PC-3 (cell line): ENCODE results near the gene APOH. TPM values are rescaled to one million over a fixed set of nuclear protein-coding genes. Genes with fewer than 3 reads are reported as not detected.

Source experiments
- ATAC-seq: fragments of 200-7000 bp; cut with Tn5 transposase; 2 replicates; pipeline ENCODE4 v1.9.1; 2020; ENCODE audit warnings: mild to moderate bottlenecking, moderate library complexity
- BruUV-seq: library from RNA; stranded (reverse); fragments of 400-500 nt; replicated peaks from 2 replicates; lab custom pipeline; 2021; lab: Mats Ljungman, UMichigan
- CTCF ChIA-PET: fragments of 300-600 bp; sonication (Branson Sonifier 250); formaldehyde crosslinking; loops from one replicate; lab custom pipeline; 2022; ENCODE audit warnings: antibody characterized with exemption; lab: Charles Lee
- POLR2A ChIA-PET: fragments of 300-600 bp; sonication (Branson Sonifier 250); formaldehyde crosslinking; loops from one replicate; lab custom pipeline; 2022; ENCODE audit warnings: antibody characterized with exemption; ENCODE audit not compliant: unreplicated experiment; lab: Charles Lee
- DNase-seq: peaks from one replicate; pipeline ENCODE4 v3.0.0-alpha.2; 2015
- H2AFZ ChIP-seq: fragments of 300-600 bp; sonication (generic); 2 replicates; pipeline ENCODE4 v1.6.0; 2016; ENCODE audit warnings: antibody characterized with exemption, low read length
- H3F3A ChIP-seq: fragments of 300-600 bp; sonication (generic); one replicate; pipeline ENCODE4 v1.6.0; 2017; ENCODE audit warnings: antibody characterized with exemption, low read length, control low read depth, mild to moderate bottlenecking; ENCODE audit not compliant: unreplicated experiment
- H3K27ac ChIP-seq: fragments of 300-600 bp; sonication (generic); 2 replicates; pipeline ENCODE4 v1.5.1; 2016; ENCODE audit warnings: mild to moderate bottlenecking, low read length
- H3K27me3 ChIP-seq: fragments of 300-600 bp; sonication (generic); 2 replicates; pipeline ENCODE4 v1.6.1; 2016; ENCODE audit warnings: low read length, mixed read lengths
- H3K36me3 ChIP-seq: fragments of 300-600 bp; sonication (generic); 2 replicates; pipeline ENCODE4 v1.6.1; 2016; ENCODE audit warnings: low read depth, mixed run types, low read length, mixed read lengths
- H3K4me1 ChIP-seq: fragments of 300-600 bp; sonication (generic); 2 replicates; pipeline ENCODE4 v1.5.1; 2016; ENCODE audit warnings: low read length; ENCODE audit not compliant: insufficient read depth
- H3K4me2 ChIP-seq: fragments of 300-600 bp; sonication (generic); 2 replicates; pipeline ENCODE4 v1.6.0; 2016; ENCODE audit warnings: low read length
- H3K4me3 ChIP-seq: fragments of 300-600 bp; sonication (generic); 2 replicates; pipeline ENCODE4 v1.5.1; 2016; ENCODE audit warnings: mild to moderate bottlenecking, low read length, mixed read lengths
- H3K79me2 ChIP-seq: fragments of 300-600 bp; sonication (generic); 2 replicates; pipeline ENCODE4 v1.6.1; 2017; ENCODE audit warnings: low read length, mixed read lengths
- H3K9ac ChIP-seq: fragments of 300-600 bp; sonication (generic); 2 replicates; pipeline ENCODE4 v1.6.0; 2016; ENCODE audit warnings: mild to moderate bottlenecking, low read length
- H3K9me2 ChIP-seq: fragments of 300-600 bp; sonication (generic); replicated peaks from 2 replicates; pipeline ENCODE4 v1.6.1; 2016; ENCODE audit warnings: mixed run types, low read length, mixed read lengths
- H3K9me3 ChIP-seq: fragments of 300-600 bp; sonication (generic); 2 replicates; pipeline ENCODE4 v1.6.1; 2016; ENCODE audit warnings: low read length, mixed read lengths
- H4K20me1 ChIP-seq: fragments of 300-600 bp; sonication (generic); 2 replicates; pipeline ENCODE4 v1.6.1; 2016; ENCODE audit warnings: low read length, mixed read lengths
- EZH2 ChIP-seq: fragments of 300-600 bp; sonication (generic); IDR thresholded peaks from one replicate; pipeline ENCODE4 v1.6.1; 2017; ENCODE audit warnings: antibody characterized with exemption, mild to moderate bottlenecking, low read length; ENCODE audit not compliant: unreplicated experiment
- EZH2phosphoT487 ChIP-seq: fragments of 300-600 bp; sonication (generic); IDR thresholded peaks from 2 replicates; pipeline ENCODE4 v1.6.1; 2018; ENCODE audit warnings: mild to moderate bottlenecking, antibody characterized with exemption, low read length, borderline replicate concordance
- intact Hi-C: fragments of 100-400 bp; cut with micrococcal nuclease; formaldehyde crosslinking; loops from 2 replicates; pipeline ENCODE4 v1.9.0; 2023
- total RNA-seq: library from RNA; depleted of rRNA; stranded (reverse); fragments of >200 nt; gene quantifications from 2 replicates; pipeline ENCODE4 v1.2.3, GENCODE V29; 2014
- TF ChIP-seq, protein P1 (sequence below): fragments of 300-600 bp; sonication (generic); conservative IDR thresholded peaks from 2 replicates; pipeline ENCODE4 v1.5.1; 2017; ENCODE audit warnings: antibody characterized with exemption, low read depth, mild to moderate bottlenecking, low read length

The APOH gene
- total RNA-seq, 1 experiment from 2014 or later, result not detected

DNA sequence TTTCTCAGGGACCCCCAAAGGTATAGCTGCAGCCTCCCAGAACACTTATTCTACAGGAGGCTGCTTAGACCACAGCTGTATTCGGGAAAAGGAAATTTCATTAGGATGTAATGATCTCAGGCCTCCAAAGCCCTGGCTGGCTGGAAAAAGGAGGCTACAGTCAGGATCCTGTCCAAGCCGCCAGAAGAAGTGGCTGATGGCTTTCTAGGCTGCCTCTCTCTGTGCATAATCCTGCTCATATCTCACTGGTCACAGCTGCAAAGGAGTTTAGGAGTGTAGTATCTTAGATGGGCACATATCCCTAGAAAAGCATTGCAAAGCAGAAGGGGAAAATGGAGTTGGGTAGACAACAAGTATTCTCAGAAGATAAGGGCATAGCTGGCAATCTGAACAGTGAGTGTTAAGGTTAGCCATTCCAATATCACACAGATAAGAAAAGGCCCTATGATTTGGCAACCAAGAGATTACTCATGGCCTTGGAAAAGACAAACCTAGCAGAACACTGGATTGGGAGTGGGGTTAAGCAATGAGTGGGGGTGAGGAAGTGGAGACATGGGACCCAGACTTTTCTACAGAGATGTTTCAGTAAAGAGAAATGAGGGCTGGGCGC, 47.2 kb upstream of the APOH start:
- Histone ChIP-seq H3K9me3 (no peaks in the 10 kb centered on the region), H3F3A (peaks cover 20% of the 10 kb centered on the region), H2AFZ (0 out of 2 replicates have a peak overlapping the region, but pooled peaks have one; percentile 39), H3K9ac (peak overlapping the region; percentile 88), H3K4me3 (peak overlapping the region; percentile 37; the same call in 1 of the 2 replicates), H3K4me1 (peaks cover 50% of the 10 kb centered on the region), H3K27ac (peak overlapping the region; percentile 98), H3K79me2 (no peaks in the 10 kb centered on the region), H4K20me1 (no peaks in the 10 kb centered on the region), H3K9me2 (no peaks in the 10 kb centered on the region), H3K36me3 (no peaks in the 10 kb centered on the region), H3K4me2 (peak overlapping the region; percentile 85), H3K27me3 (no peaks in the 10 kb centered on the region)
- no TSS peak for BruUV-seq
- TF ChIP-seq EZH2phosphoT487, result no peak
- TF ChIP-seq EZH2, result no peak
- TF ChIP-seq, protein P1, sequence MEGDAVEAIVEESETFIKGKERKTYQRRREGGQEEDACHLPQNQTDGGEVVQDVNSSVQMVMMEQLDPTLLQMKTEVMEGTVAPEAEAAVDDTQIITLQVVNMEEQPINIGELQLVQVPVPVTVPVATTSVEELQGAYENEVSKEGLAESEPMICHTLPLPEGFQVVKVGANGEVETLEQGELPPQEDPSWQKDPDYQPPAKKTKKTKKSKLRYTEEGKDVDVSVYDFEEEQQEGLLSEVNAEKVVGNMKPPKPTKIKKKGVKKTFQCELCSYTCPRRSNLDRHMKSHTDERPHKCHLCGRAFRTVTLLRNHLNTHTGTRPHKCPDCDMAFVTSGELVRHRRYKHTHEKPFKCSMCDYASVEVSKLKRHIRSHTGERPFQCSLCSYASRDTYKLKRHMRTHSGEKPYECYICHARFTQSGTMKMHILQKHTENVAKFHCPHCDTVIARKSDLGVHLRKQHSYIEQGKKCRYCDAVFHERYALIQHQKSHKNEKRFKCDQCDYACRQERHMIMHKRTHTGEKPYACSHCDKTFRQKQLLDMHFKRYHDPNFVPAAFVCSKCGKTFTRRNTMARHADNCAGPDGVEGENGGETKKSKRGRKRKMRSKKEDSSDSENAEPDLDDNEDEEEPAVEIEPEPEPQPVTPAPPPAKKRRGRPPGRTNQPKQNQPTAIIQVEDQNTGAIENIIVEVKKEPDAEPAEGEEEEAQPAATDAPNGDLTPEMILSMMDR, result no peak
- ATAC-seq, result peak; percentile 3
- no peak for DNase-seq
- ChIA-PET POLR2A (no interaction called here), CTCF (no interaction called here)
- intact Hi-C loops, result no loop called here

DNA sequence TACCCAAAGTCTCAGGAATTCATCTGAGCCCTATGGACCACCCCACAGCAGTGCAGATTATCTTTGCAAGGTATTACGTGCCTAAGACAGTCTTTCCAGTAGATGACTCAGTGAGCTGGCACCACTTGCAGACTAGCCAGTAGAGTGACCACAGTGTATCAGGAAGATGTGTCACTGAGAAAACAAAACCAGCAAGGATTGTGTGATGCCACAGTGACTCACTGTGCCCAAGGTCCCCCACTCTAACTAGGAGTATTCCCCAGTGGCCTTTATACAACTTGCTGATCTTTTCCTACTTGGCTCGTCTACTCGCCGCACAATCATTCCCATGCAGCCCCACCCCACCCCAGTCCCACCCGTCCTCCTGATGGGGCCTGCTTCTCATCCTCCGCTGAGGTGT, 46.4 kb upstream of the APOH start:
- no peaks in the 10 kb centered on the region for H3K79me2 ChIP-seq
- ChIA-PET CTCF (interaction anchor here (0.5 to 0.6 kb wide), 3 partner anchors 20 to 256 kb away, joined by 3 to 6 read pairs (median 3); no protein-coding TSS in a partner anchor), POLR2A (interaction anchor here (0.5 kb wide), 1 partner anchor 936 kb away, joined by 18 read pairs; no protein-coding TSS in a partner anchor)
- no peaks in the 10 kb centered on the region for H4K20me1 ChIP-seq
- H3K4me3 ChIP-seq, result no peak overlapping the region; the same call in 1 of the 2 replicates
- no peaks in the 10 kb centered on the region for H3K27me3 ChIP-seq
- no peaks in the 10 kb centered on the region for H3K9me3 ChIP-seq
- intact Hi-C loops, result loop anchor here (1.0 to 2.0 kb wide), 3 partner anchors 21 to 292 kb away; no protein-coding TSS in a partner anchor
- peaks cover 50% of the 10 kb centered on the region for H3K4me1 ChIP-seq
- BruUV-seq, result no TSS peak
- H3K36me3 ChIP-seq, result no peaks in the 10 kb centered on the region
- no peaks in the 10 kb centered on the region for H3K9me2 ChIP-seq
- peak overlapping the region; percentile 98 for H3K27ac ChIP-seq
- H2AFZ ChIP-seq, result 0 out of 2 replicates have a peak overlapping the region, but pooled peaks have one; percentile 39
- peaks cover 20% of the 10 kb centered on the region for H3F3A ChIP-seq
- DNase-seq (peak; percentile 100), ATAC-seq (peak; percentile 91)
- no peak for TF ChIP-seq EZH2
- no peak for TF ChIP-seq EZH2phosphoT487
- TF ChIP-seq, protein P1, result no peak
- peak overlapping the region; percentile 88 for H3K9ac ChIP-seq
- peak overlapping the region; percentile 85 for H3K4me2 ChIP-seq

DNA sequence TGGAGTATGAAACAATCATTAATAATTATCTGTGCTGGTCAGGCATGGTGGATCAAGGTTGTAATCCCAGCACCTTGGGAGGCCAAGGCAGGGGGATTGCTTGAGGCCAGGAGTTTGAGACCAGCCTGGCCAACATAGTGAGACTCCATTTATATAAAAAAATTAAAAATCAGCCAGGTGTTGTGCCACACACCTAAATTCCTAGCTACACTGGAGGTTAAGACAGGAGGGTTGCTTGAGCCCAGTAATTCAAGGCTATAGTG, 44.3 kb upstream of the APOH start:
- intact Hi-C loops, result loop anchor here (1.0 to 5.0 kb wide), 4 partner anchors 29 to 250 kb away; partner anchors contain the start of gene PRKCA
- Histone ChIP-seq H3K9ac (peak overlapping the region; percentile 63), H3K9me2 (no peaks in the 10 kb centered on the region), H3F3A (peaks cover 20% of the 10 kb centered on the region), H3K27ac (peak overlapping the region; percentile 94), H3K4me3 (peak overlapping the region; percentile 20; the same call in 1 of the 2 replicates), H2AFZ (no peak overlapping the region), H3K79me2 (no peaks in the 10 kb centered on the region), H3K4me1 (peaks cover 58% of the 10 kb centered on the region), H3K27me3 (no peaks in the 10 kb centered on the region), H3K36me3 (no peaks in the 10 kb centered on the region), H4K20me1 (no peaks in the 10 kb centered on the region), H3K9me3 (no peaks in the 10 kb centered on the region), H3K4me2 (peak overlapping the region; percentile 68)
- ChIA-PET CTCF (no interaction called here), POLR2A (no interaction called here)
- BruUV-seq, result no TSS peak
- no peak for TF ChIP-seq EZH2
- TF ChIP-seq EZH2phosphoT487, result no peak
- TF ChIP-seq, protein P1, result no peak
- no peak for DNase-seq
- ATAC-seq, result no peak
